ENCODE measurements around the gene CYP3A5.

- TF ChIP-seq GATA2 (IDR thresholded peaks at IDR 0.05; ENCODE audit: low read depth, low read length): no peak
- TF ChIP-seq GATA3 (IDR thresholded peaks at IDR 0.05; ENCODE audit: low read depth, low read length): no peak
These were observed 40.4 kb upstream of the CYP3A5 start for GRCh38 chr7:99719996-99720769.
